Neuronal stem cell (in vitro differentiated cells): ENCODE data around the gene ARRDC1.

Experiments used
- DNase-seq: peaks from one replicate; pipeline ENCODE4 v3.0.0-alpha.2; 2013; ENCODE audit warnings: low spot score
- H2AFZ ChIP-seq: one replicate; pipeline ENCODE4 v1.6.1; 2013; ENCODE audit warnings: mild to moderate bottlenecking, low read length, inconsistent platforms
- H2AK5ac ChIP-seq: 2 replicates; pipeline ENCODE4 v1.6.1; 2013; ENCODE audit warnings: low read depth, mild to moderate bottlenecking, inconsistent platforms, low read length, moderate library complexity, mixed read lengths
- H2BK120ac ChIP-seq: 2 replicates; pipeline ENCODE4 v1.6.1; 2013; ENCODE audit warnings: low read depth, mild to moderate bottlenecking, inconsistent platforms, low read length, moderate library complexity, mixed read lengths
- H2BK12ac ChIP-seq: one replicate; pipeline ENCODE4 v1.6.1; 2013; ENCODE audit warnings: low read length, inconsistent platforms
- H2BK15ac ChIP-seq: 2 replicates; pipeline ENCODE4 v1.6.1; 2013; ENCODE audit warnings: mild to moderate bottlenecking, low read length, inconsistent platforms, mixed read lengths
- H2BK5ac ChIP-seq: one replicate; pipeline ENCODE4 v1.6.1; 2013; ENCODE audit warnings: inconsistent platforms, mild to moderate bottlenecking, low read length, moderate library complexity
- H3K14ac ChIP-seq: one replicate; pipeline ENCODE4 v1.6.1; 2013; ENCODE audit warnings: low read length, inconsistent platforms
- H3K18ac ChIP-seq: 2 replicates; pipeline ENCODE4 v1.6.1; 2013; ENCODE audit warnings: low read length, inconsistent platforms
- H3K23ac ChIP-seq: 2 replicates; pipeline ENCODE4 v1.6.1; 2013; ENCODE audit warnings: low read depth, mild to moderate bottlenecking, mixed read lengths, low read length, inconsistent platforms; ENCODE audit not compliant: poor library complexity
- H3K27ac ChIP-seq: replicated peaks from 3 replicates; pipeline ENCODE4 v1.5.1; 2013; ENCODE audit warnings: low read length, inconsistent platforms
- H3K27me3 ChIP-seq, 3 experiments: 2 replicates each; pipeline ENCODE4 v1.6.1; 2013; ENCODE audit warnings: low read length in 3 of 3, mild to moderate bottlenecking in 2 of 3, inconsistent platforms in 1 of 3, low read depth in 1 of 3, mixed read lengths in 1 of 3, moderate library complexity in 1 of 3; ENCODE audit not compliant: control insufficient read depth in 3 of 3, insufficient read depth in 3 of 3
- H3K36me3 ChIP-seq, 2 donors: replicated peaks in 1 of 2; 2 replicates each; pipeline ENCODE4 v1.6.1; 2013; ENCODE audit warnings: low read length in 2 of 2; ENCODE audit not compliant: control insufficient read depth in 2 of 2, insufficient read depth in 2 of 2
- H3K4ac ChIP-seq: 2 replicates; pipeline ENCODE4 v1.6.1; 2013; ENCODE audit warnings: inconsistent platforms, mild to moderate bottlenecking, low read length, moderate library complexity
- H3K4me1 ChIP-seq, 2 donors: 1 replicate in 1 of 2; 2 replicates in 1 of 2; pipeline ENCODE4 v1.6.1; 2013; ENCODE audit warnings: low read length in 2 of 2, low read depth in 1 of 2; ENCODE audit not compliant: control insufficient read depth in 2 of 2, insufficient read depth in 1 of 2
- H3K4me2 ChIP-seq: one replicate; pipeline ENCODE4 v1.6.1; 2013; ENCODE audit warnings: mild to moderate bottlenecking, low read length, inconsistent platforms; ENCODE audit not compliant: insufficient read depth, poor library complexity, severe bottlenecking
- H3K4me3 ChIP-seq, 2 donors: 2 replicates each; pipeline ENCODE4 v1.5.1; 2013; ENCODE audit warnings: low read length in 2 of 2, mild to moderate bottlenecking in 2 of 2, inconsistent platforms in 1 of 2, moderate library complexity in 1 of 2
- H3K79me1 ChIP-seq: one replicate; pipeline ENCODE4 v1.6.1; 2013; ENCODE audit warnings: low read depth, mild to moderate bottlenecking, inconsistent platforms, low read length, moderate library complexity
- H3K9ac ChIP-seq: one replicate; pipeline ENCODE4 v1.6.1; 2013; ENCODE audit warnings: mild to moderate bottlenecking, low read depth, low read length, inconsistent platforms; ENCODE audit not compliant: poor library complexity
- H3K9me3 ChIP-seq, 2 donors: replicated peaks in 1 of 2; 2 replicates each; pipeline versions ENCODE3 to v1.6.1; 2013; ENCODE audit warnings: low read length in 2 of 2, mild to moderate bottlenecking in 2 of 2, inconsistent platforms in 1 of 2, low read depth in 1 of 2, mixed read lengths in 1 of 2, moderate library complexity in 1 of 2; ENCODE audit not compliant: control insufficient read depth in 2 of 2, insufficient read depth in 1 of 2
- H4K8ac ChIP-seq: one replicate; pipeline ENCODE4 v1.6.1; 2013; ENCODE audit warnings: low read depth, mild to moderate bottlenecking, inconsistent platforms, low read length, moderate library complexity
- H4K91ac ChIP-seq: one replicate; pipeline ENCODE4 v1.6.1; 2013; ENCODE audit warnings: low read length, low read depth, mild to moderate bottlenecking, inconsistent platforms; ENCODE audit not compliant: poor library complexity
- WGBS, 2 donors: extraction: QIAGEN DNeasy Blood & Tissue Kit; methylation state at CpG; one replicate each; pipeline ENCODE4 v1.1.7; 2013; ENCODE audit warnings: missing lambda C conversion rate in 2 of 2, mixed read lengths in 1 of 2; ENCODE audit not compliant: insufficient read length in 2 of 2, insufficient replicate concordance in 1 of 2; ENCODE audit errors: extremely low coverage in 2 of 2; 5-methylcytosine and 5-hydroxymethylcytosine counted together

The ARRDC1 gene

DNA sequence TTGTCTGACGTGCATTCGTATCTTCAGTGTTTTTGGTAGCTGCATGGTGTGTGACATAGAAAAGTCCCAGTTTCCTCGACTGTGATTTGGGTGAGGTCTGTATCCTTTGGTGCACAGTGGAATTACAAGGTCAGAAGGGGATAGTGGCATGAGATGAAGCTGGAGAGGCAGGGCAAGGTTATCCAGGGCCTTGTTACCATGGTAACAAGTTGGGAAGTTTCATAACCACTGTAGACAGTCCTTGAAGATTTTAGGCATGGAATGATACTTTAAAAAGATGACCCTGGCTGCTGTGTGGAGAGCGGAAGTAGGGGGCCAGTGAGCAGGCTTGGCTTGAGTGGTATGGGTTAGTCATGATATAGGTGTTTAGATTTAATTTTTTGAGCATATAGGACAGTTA is 25.2 kb downstream of the ARRDC1 start:
- no peak overlapping the region for H3K23ac ChIP-seq
- H4K91ac ChIP-seq: no peak overlapping the region
- H3K4me3 ChIP-seq: no peak overlapping the region
- H3K18ac ChIP-seq: no peak overlapping the region
- H3K27me3 ChIP-seq: no peaks in the 10 kb centered on the region
- H3K36me3 ChIP-seq: peaks cover 0 to 28% of the 10 kb centered on the region in 2 donors
- no peaks in the 10 kb centered on the region for H3K9me3 ChIP-seq
- no peak overlapping the region for H4K8ac ChIP-seq
- no CpG with 5 or more reads among the region's 4 CpGs for WGBS, 2 donors
- no peak overlapping the region for H2BK5ac ChIP-seq
- no peak overlapping the region for H2BK120ac ChIP-seq
- H3K14ac ChIP-seq: no peak overlapping the region
- H2BK12ac ChIP-seq: no peak overlapping the region
- H3K27ac ChIP-seq: no peak overlapping the region
- no peak for DNase-seq
- H3K4me2 ChIP-seq: no peak overlapping the region
- no peak overlapping the region for H3K9ac ChIP-seq
- no peak overlapping the region for H2AK5ac ChIP-seq
- no peak overlapping the region for H3K4ac ChIP-seq
- H3K79me1 ChIP-seq: peaks cover 13% of the 10 kb centered on the region
- H2BK15ac ChIP-seq: no peak overlapping the region
- H3K4me1 ChIP-seq: no peaks in the 10 kb centered on the region
- no peak overlapping the region for H2AFZ ChIP-seq

- Histone ChIP-seq H2AK5ac (no peak overlapping the region), H2BK5ac (no peak overlapping the region), H4K91ac (no peak overlapping the region), H3K79me1 (peaks cover 11% of the 10 kb centered on the region), H3K18ac (no peak overlapping the region), H3K36me3 (peaks cover 0 to 28% of the 10 kb centered on the region in 2 donors), H2AFZ (no peak overlapping the region), H3K4ac (no peak overlapping the region), H3K4me3 (no peak overlapping the region), H2BK12ac (no peak overlapping the region), H3K27ac (no peak overlapping the region), H2BK15ac (no peak overlapping the region), H3K27me3 (no peaks in the 10 kb centered on the region), H3K14ac (no peak overlapping the region), H3K23ac (no peak overlapping the region), H3K4me2 (no peak overlapping the region), H2BK120ac (no peak overlapping the region), H3K9ac (no peak overlapping the region), H3K9me3 (no peaks in the 10 kb centered on the region), H3K4me1 (no peaks in the 10 kb centered on the region), H4K8ac (no peak overlapping the region)
- WGBS, 2 donors: no CpG with 5 or more reads among the region's 16 CpGs
- no peak for DNase-seq
Measured at GRCh38 chr9:137631345-137632229, 26.1 kb downstream of the ARRDC1 start.

DNA sequence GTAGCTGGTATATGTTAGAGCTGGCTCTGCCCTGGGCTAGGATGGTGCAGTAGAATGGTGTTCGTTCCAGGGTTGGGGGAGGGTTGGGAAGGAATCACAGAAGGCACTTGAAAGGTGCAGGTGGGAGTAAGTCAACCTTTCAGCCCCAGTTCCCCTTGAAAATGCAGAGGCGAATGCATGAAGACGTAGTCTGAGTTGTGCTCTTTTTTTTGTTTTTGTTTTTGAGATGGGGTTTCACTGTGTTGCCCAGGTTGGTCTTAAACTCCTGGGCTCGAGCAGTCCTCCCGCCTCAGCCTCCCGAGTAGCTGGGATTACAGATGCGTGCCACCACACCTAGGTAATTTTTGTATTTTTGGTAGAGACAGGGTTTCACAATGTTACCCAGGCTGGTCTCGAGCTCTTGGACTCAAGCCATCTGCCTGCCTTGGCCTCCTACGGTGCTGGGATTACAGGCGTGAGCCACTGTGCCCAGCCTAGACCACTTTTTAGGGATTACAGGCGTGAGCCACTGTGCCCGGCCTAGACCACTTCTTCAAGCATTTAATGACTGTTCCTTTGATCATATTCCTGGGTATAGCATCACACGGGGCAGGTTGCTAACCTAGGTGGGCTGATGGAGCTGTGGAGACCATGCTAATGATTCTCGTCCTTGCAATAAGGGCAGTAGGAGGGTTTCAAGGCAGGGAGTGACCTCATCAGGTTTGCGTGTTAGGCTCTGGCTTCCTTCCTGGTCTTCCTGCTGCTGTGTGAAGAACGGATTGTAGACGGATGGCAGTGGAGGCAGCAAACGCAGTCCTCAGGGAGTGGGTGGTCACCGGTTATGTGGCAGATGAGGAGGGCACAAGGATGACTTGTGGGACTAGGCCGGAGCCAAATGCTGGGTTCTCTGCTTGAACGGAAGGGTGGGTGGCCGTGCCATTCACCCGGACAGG is 27.0 kb downstream of the ARRDC1 start:
- Histone ChIP-seq H3K79me1 (peaks cover 11% of the 10 kb centered on the region), H3K4me2 (no peak overlapping the region), H3K4ac (no peak overlapping the region), H3K27me3 (no peaks in the 10 kb centered on the region), H2AFZ (no peak overlapping the region), H2BK5ac (no peak overlapping the region), H4K8ac (no peak overlapping the region), H3K36me3 (peaks cover 0 to 28% of the 10 kb centered on the region in 2 donors), H3K18ac (no peak overlapping the region), H2BK120ac (no peak overlapping the region), H3K4me3 (peak overlapping the region in 1 of 2 donors; percentile 60), H3K14ac (no peak overlapping the region), H3K9ac (no peak overlapping the region), H4K91ac (no peak overlapping the region), H2BK15ac (no peak overlapping the region), H3K9me3 (no peaks in the 10 kb centered on the region), H3K27ac (no peak overlapping the region), H2AK5ac (no peak overlapping the region), H3K23ac (no peak overlapping the region), H2BK12ac (no peak overlapping the region), H3K4me1 (no peaks in the 10 kb centered on the region)
- WGBS, 2 donors: no CpG with 5 or more reads among the region's 23 CpGs
- DNase-seq: no peak

GRCh38 chr9:137634016-137634415 is 28.5 kb downstream of the ARRDC1 start:
- no peak overlapping the region for H3K4me2 ChIP-seq
- no peak overlapping the region for H3K23ac ChIP-seq
- no peak for DNase-seq
- no peaks in the 10 kb centered on the region for H3K4me1 ChIP-seq
- no peaks in the 10 kb centered on the region for H3K27me3 ChIP-seq
- H3K14ac ChIP-seq: no peak overlapping the region
- no peak overlapping the region for H3K9ac ChIP-seq
- WGBS, 2 donors: no CpG with 5 or more reads among the region's 5 CpGs
- no peak overlapping the region for H3K27ac ChIP-seq
- H3K36me3 ChIP-seq: peaks cover 0 to 26% of the 10 kb centered on the region in 2 donors
- no peak overlapping the region for H2BK5ac ChIP-seq
- H2BK120ac ChIP-seq: no peak overlapping the region
- peaks cover 11% of the 10 kb centered on the region for H3K79me1 ChIP-seq
- no peak overlapping the region for H2BK15ac ChIP-seq
- H3K18ac ChIP-seq: no peak overlapping the region
- H3K4me3 ChIP-seq: no peak overlapping the region
- no peak overlapping the region for H3K4ac ChIP-seq
- no peak overlapping the region for H4K91ac ChIP-seq
- no peak overlapping the region for H4K8ac ChIP-seq
- H3K9me3 ChIP-seq: peaks cover 0 to 3% of the 10 kb centered on the region in 2 donors
- H2AFZ ChIP-seq: no peak overlapping the region
- H2AK5ac ChIP-seq: no peak overlapping the region
- no peak overlapping the region for H2BK12ac ChIP-seq
